GM18858 (cell line): ENCODE data around the gene TTC12.
A peak's percentile ranks its signal among the peaks of the same experiment; 100 is the strongest.
"Not testable (repeated sequence)": the region's sequence is repeated elsewhere in the genome, so short reads cannot be mapped to it uniquely, and the experiment has no call there.

Experiments
- ATAC-seq: cut with Tn5 transposase; IDR thresholded peaks from one replicate; pipeline ENCODE4 v1.9.1; 2021; ENCODE audit not compliant: unreplicated experiment

The TTC12 gene

DNA sequence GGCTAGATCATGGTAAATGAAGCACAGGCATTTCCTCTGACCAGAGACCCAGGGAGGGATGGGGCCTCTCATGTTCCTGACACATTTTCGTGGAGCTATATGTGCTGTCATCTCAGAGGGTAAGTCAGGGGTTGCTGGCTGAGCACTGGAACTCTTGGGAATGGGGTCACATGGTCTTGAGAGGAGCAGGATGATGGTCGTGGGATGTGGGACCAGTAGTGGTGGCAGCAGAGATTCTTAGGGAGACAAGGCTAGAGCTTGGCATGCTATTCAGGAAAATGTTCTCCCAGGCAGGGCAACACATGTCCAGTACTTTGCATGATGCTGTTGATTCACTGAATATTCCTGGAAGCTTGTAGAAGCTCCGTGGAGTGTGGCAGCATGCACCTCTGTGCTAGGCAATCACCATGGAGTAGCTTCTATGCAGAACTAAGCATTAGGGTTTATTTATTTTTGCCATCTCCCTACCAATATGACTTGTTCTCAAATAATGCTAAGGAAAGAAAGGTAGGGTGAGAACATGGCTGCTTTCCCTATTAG is 31.4 kb upstream of the TTC12 start:
- no peak for ATAC-seq

GRCh38 chr11:113283881-113284280 is 30.5 kb upstream of the TTC12 start:
- ATAC-seq = no peak

- ATAC-seq = no peak
Measured at GRCh38 chr11:113286009-113286408, 28.4 kb upstream of the TTC12 start.

GRCh38 chr11:113286509-113287497 is 27.6 kb upstream of the TTC12 start:
- no peak for ATAC-seq

DNA sequence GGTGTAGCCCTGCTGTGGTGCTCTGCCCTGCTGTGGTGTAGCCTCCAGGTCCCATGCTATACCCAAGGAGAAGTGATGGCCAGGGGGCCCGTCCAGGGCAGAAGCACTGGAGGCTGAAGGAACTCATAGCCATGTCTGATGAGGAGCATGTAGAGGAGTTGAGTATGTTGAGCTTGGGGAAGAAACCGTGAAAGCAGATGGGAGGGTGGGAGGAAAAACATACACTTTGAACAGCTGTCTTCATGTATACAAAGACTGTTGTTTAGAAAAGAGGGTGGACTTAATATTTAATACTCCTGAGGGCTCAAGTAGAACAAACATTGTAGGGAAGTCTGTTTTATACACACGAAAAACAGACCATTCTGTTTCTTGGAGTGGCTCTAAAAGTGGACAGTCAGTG is 26.6 kb upstream of the TTC12 start:
- ATAC-seq = no peak

- ATAC-seq = no peak
Measured at GRCh38 chr11:113288286-113288863, 26.0 kb upstream of the TTC12 start.

GRCh38 chr11:113289431-113290187 is 24.8 kb upstream of the TTC12 start:
- peak; percentile 86 for ATAC-seq

DNA sequence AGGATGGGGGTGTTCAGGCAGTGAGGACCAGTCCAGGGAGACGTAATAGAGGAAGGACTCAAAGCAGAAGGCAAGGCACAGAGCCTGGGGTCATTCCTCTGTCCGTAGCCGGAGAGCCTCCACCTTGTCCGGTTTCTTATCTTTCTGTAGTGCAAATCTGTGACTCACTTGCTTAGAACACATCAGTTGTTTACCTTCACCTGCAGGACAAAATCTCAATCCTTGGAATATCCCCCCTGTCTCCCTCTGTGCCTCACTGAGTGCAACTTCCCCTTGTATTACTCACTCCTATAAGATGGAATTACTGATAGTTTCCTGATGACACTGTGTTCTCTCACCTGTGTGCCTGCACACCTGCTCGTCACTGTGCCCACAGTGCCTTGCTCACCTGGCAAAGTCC is 20.4 kb upstream of the TTC12 start:
- ATAC-seq = no peak

DNA sequence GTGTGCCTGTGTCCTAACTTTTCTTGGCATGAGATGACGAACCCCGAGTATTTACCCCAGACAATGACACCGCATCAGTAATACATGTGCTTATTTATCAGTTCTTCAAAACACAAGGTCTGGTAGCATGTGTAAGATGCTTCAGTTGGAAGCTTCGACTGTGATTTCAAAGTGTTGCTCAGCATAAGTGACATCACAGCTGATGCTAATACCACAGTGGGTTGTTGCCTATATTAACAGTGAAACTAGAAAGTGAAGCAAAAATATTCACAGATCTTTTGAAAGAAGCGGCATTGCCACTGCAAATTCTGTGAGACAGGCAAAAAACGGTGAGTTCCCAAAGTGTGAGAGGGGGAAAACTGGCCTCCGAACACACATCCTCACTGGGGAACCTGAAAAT is 18.4 kb upstream of the TTC12 start:
- no peak for ATAC-seq

DNA sequence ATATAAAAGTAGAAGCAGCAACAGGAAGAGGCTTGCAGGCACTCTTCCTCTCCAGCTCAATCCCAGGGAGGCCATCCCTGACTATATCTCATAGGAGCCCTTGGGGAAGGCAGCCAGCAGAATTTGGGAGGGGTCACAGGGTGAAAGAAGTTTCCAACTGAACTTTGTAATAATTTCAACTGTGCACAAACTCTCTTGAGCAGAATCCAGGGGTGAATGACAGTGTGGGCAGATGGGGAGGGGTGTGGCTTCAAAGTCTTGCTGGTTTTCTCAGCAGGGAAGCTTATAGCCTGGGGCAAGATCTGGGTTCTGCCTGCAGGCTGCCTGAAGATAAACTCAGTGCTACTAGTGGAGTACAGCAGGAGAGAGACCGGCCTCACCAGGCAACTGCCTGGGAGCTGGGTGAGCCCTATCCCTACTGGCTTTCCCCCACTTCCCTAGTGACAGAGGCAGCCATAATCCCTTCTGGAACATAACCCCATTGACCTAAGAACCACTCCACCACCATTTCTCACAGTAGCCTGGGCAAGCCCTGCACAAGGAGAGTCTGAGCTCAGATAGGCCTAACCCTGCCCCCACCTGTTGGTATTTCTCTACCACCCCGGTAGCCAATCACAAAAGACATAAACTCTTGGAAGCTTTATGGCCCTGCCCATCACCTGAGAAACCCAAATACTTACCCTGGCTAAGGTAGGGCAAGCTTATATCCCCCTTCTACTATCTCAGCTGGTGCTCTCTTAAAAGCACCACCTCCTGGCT is 17.8 kb upstream of the TTC12 start:
- no peak for ATAC-seq

DNA sequence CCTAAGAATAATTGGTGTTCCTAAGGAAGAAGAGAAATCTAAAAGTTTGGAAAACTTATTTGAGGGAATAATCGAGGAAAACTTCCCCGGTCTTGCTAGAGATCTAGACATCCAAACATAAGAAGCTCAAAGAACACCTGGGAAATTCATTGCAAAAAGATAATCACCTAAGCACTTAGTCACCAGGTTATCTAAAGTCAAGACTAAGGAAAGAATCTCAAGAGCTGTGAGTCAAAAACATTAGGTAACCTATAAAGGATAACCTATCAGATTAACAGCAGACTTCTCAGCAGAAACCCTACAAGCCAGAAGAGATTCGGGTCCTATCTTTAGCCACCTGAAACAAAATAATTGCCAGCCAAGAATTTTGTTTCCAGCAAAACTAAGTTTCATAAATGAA is 15.9 kb upstream of the TTC12 start:
- ATAC-seq = not testable (repeated sequence)

DNA sequence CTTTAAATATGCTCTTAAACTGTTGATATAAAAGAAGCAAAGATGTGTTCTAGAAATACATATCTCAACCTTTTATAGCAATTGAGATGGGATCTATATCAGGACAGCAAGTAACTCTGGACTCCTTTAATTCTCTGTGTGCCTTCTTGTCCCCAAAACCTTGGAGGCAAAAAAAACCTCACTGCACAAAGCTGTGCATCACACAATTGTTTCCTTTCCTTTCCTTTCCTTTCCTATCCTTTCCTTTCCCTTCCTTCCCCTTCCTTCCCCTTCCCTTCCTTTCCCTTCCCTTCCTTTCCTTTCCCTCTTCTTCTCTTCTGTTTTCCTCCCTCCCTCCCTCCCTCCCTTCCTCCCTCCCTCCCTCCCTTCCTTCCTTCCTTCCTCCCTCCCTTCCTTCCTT is 9.5 kb upstream of the TTC12 start:
- no peak for ATAC-seq

DNA sequence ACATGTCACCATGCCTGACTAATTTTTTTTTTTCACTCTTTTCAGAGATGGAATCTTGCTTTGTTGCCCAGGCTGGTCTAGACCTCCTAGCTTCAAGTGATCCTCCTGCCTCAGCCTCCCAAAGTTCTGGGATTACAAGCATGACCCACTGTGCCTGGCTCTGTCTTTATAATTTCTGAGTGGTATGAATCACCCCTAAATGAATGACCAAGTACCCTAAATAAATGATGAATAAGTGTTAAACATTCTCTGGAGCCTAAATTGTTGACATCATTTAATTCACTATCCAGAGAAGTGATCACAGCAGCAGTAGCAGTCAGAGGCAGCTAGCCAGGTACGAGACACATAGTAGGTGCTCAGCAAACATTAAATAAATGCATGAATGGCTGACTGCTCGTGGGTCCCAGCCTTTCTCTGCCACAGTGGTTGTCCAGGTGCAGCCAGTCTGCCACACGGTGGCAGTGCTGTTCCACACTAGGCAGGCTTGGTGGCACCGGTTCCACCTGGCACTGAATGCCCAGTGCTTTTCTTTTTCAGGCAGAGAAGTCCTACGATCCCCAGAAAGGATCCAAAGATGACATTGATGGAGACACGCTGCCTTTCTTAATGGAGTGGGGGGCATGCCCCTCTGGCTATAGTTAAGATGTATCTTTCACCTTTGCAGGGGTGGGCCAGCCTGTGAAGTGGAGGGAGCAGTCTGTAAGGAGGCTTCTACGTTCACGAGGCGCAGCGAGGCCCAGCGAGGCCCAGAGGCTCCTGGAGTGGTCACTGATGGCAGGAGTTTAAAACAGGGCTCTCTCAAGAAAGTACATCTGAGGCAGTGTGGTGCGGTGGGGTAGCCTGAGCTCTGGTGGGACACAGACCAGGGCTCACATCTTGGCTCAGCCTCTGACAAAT is 8.7 kb upstream of the TTC12 start:
- no peak for ATAC-seq

GRCh38 chr11:113308601-113309000 is 5.8 kb upstream of the TTC12 start:
- no peak for ATAC-seq

DNA sequence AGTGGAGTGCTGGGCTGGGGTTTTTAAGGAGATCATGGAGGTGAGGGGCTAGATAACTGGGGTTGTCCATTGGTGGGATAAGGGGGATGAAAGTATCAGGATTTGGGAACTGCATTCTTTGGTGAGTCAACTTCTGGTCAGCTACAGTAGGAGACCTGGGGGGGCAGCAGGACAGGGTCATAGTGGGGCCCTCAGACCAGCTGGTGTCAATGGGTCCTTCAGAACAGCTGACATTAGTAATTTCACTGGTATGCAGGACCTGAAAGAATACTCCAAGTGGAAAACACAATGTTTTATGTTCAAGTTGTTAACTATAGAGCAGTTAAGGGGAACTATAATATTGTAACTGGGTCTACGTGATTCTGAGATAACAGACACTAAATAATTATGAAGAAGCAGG is 2.8 kb upstream of the TTC12 start:
- ATAC-seq = no peak

- no peak for ATAC-seq
Measured at GRCh38 chr11:113313601-113314000, 782 bp upstream of the TTC12 start.

DNA sequence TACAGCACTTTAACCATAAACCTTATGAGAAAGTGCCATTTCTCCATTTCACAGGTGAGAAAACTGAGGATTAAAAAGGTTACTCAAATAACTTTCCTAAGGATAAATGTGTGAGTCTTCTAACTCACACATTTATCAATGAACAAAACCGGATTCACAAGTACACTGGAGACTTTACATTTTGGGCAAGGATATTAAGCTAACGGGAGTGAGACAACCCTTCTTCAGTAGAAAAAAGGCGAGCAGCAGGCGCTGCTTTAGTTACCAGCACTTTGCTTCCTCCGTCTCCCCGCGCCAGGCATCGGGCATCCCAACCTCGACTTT is 356 bp upstream of the TTC12 start:
- no peak for ATAC-seq

DNA sequence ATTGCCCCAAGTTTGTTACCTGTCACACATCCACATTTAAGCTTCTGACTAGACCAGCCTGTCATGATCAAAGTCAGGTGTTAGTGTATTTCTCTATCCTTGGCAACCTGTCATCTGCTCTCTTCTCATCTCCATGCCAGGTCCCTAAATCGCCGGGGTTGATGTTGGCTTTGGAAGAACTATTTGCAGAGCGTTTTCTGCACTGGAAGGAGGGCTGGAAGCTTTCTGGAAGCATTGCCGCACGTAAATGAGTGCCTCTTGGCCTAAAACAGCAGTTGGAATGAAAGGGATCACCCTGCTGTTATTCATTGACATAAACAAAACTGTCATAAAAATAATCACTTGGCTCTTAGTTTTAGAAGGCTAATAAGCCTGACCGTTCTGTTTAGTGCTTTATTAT is 1.4 kb downstream of the TTC12 start:
- no peak for ATAC-seq

DNA sequence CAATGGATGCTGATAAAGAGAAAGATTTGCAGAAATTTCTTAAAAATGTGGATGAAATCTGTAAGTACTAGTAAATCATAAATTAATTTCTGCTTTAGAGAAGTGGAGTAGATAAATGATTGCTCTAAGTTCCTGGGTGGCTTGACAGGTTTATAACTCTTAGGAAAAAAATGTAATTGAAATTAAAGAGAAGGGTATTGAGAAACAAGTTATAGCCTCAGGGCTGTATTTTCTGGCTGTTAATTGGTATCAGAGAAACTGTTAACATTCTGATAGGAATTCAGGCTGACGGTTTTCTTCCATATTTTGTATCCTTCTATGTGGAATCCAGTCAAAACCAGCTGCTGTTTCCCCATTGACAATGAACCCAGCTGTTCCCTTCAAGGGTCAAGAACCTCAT is 1.9 kb downstream of the TTC12 start:
- no peak for ATAC-seq

GRCh38 chr11:113317339-113317738 is 3.0 kb downstream of the TTC12 start:
- ATAC-seq = no peak
